ENCODE measurements around the gene MPPED1. TPM values are rescaled to one million over a fixed set of nuclear protein-coding genes. Genes with fewer than 3 reads are reported as not detected.

Gene MPPED1
- total RNA-seq, 1 experiment from 2014 or later: 0.28 TPM

GRCh38 chr22:43424666-43425630, 13.1 kb downstream of the MPPED1 start:
- H3K27me3 Mint-ChIP-seq (ENCODE audit: low read depth): peaks cover 9% of the 10 kb centered on the region
- H4K20me1 ChIP-seq (ENCODE audit: control insufficient read depth, insufficient read depth, insufficient read length): no peaks in the 10 kb centered on the region

More at GRCh38 chr22:43424666-43425630, 13.1 kb downstream of the MPPED1 start:
- no peak overlapping the region for H2BK15ac ChIP-seq (ENCODE audit: low read depth, low read length)
- no peak overlapping the region for H3K23ac ChIP-seq (ENCODE audit: insufficient read length, low read depth, low read length)
- WGBS (ENCODE audit: extremely low coverage, insufficient read length, low lambda C conversion rate): no CpG with 5 or more reads among the region's 39 CpGs
- no peak overlapping the region for H2BK12ac ChIP-seq (ENCODE audit: insufficient read length, low read depth, low read length)
- Mint-ChIP-seq H3K4me3 (no peak overlapping the region), H3K36me3 (ENCODE audit: insufficient read depth in 1 of 3, low read depth in 3 of 3) (no peaks in the 10 kb centered on the region), H3K27ac (no peak overlapping the region; a peak in 1 of 7 replicates), H3K4me1 (peaks cover 0 to 30% of the 10 kb centered on the region in 2 experiments; a peak in 2 of 4 replicates), H3K9me3 (no peaks in the 10 kb centered on the region; a peak in 1 of 5 replicates)
- no peak overlapping the region for H2BK120ac ChIP-seq (ENCODE audit: low read depth, low read length, poor library complexity, severe bottlenecking)
- no peak overlapping the region for H2AFZ ChIP-seq (ENCODE audit: low read length)
- H3K79me2 ChIP-seq (ENCODE audit: insufficient read depth, low read length): no peaks in the 10 kb centered on the region
- H3K56ac ChIP-seq (ENCODE audit: insufficient read length, low read depth, low read length): no peak overlapping the region
- H4K5ac ChIP-seq (ENCODE audit: insufficient read length, low read depth, low read length): no peak overlapping the region
- H3T11ph ChIP-seq (ENCODE audit: low read length): no peak overlapping the region
- H3K4ac ChIP-seq (ENCODE audit: low read depth, low read length): no peak overlapping the region
- H3K14ac ChIP-seq (ENCODE audit: insufficient read depth, low read length): no peak overlapping the region
- H3K18ac ChIP-seq (ENCODE audit: insufficient read length, low read depth, low read length): no peak overlapping the region
- H3K27me3 ChIP-seq (ENCODE audit: insufficient read depth, low read length): no peaks in the 10 kb centered on the region
- no peak for DNase-seq
- H4K8ac ChIP-seq (replicated peaks; ENCODE audit: insufficient read length, low read depth, low read length): no peak overlapping the region
- H4K91ac ChIP-seq (ENCODE audit: insufficient read length, low read depth, low read length): no peak overlapping the region
- no peaks in the 10 kb centered on the region for H3K4me1 ChIP-seq (ENCODE audit: insufficient read depth, low read length)
- no peaks in the 10 kb centered on the region for H3K9me3 ChIP-seq (ENCODE audit: control insufficient read depth, low read depth, low read length)
- TF ChIP-seq CTCF (conservative IDR thresholded peaks at IDR 0.05): no peak
- no peak overlapping the region for H2BK20ac ChIP-seq (ENCODE audit: low read depth, low read length, poor library complexity, severe bottlenecking)
- H3K23me2 ChIP-seq (ENCODE audit: insufficient read length, low read depth, low read length, poor library complexity, severe bottlenecking): no peaks in the 10 kb centered on the region
- no peak overlapping the region for H2BK5ac ChIP-seq (ENCODE audit: insufficient read length, low read length)
- no peak overlapping the region for H3K4me2 ChIP-seq (ENCODE audit: insufficient read depth, insufficient read length, low read length)
- H3K27ac ChIP-seq (ENCODE audit: insufficient read length, low read depth, low read length): no peak overlapping the region
- H2AK5ac ChIP-seq (ENCODE audit: insufficient read length, low read length): no peak overlapping the region
- no peaks in the 10 kb centered on the region for H3K79me1 ChIP-seq (ENCODE audit: insufficient read depth, low read depth, low read length, poor library complexity, severe bottlenecking)
- no peak overlapping the region for H3K9ac ChIP-seq (ENCODE audit: extremely low read depth, insufficient read length, low read length)

Data from H9 (cell line).